T-helper 17 cell (primary cell): ENCODE results near the gene PTPRD. TPM values are rescaled to one million over a fixed set of nuclear protein-coding genes. Genes with fewer than 3 reads are reported as not detected.

ENCODE experiments used
- ATAC-seq: fragments of 150-1000 bp; cut with Tn5 transposase; 2 replicates; pipeline ENCODE4 v1.10.0; 2021; ENCODE audit warnings: mild to moderate bottlenecking, moderate library complexity
- DNase-seq, 3 donors: peaks; one replicate each; pipeline versions ENCODE4 v3.0.0 to v3.0.0-alpha.2; 2020 to 2021
- H3K9me3 ChIP-seq: one replicate; pipeline ENCODE4 v1.7.0; 2013; ENCODE audit warnings: low read length, mild to moderate bottlenecking; ENCODE audit not compliant: control insufficient read depth, poor library complexity, severe bottlenecking
- H3K27ac Mint-ChIP-seq: one replicate; pipeline ENCODE4 v1.8.0; 2022; ENCODE audit warnings: mild to moderate bottlenecking, moderate library complexity, mixed read lengths
- H3K27me3 Mint-ChIP-seq: one replicate; pipeline ENCODE4 v1.8.0; 2022; ENCODE audit warnings: mixed read lengths
- H3K36me3 Mint-ChIP-seq: one replicate; pipeline ENCODE4 v1.8.0; 2022; ENCODE audit warnings: low read depth, mixed read lengths
- H3K4me1 Mint-ChIP-seq: one replicate; pipeline ENCODE4 v1.8.0; 2022; ENCODE audit warnings: mild to moderate bottlenecking, mixed read lengths
- H3K4me3 Mint-ChIP-seq: one replicate; pipeline ENCODE4 v1.8.0; 2022; ENCODE audit warnings: mild to moderate bottlenecking, moderate library complexity, mixed read lengths
- total RNA-seq, 4 donors: library from RNA in 2 of 4; stranded (reverse) in 2 of 4; gene quantifications; one replicate each; pipeline ENCODE4 v1.2.3 and lab custom pipeline; 2022 to 2026

PTPRD gene
- total RNA-seq, 2 donors from 2014 or later, result not detected

- H3K27ac Mint-ChIP-seq, result no peak overlapping the region
- ATAC-seq (no peak), DNase-seq (no peak)
- no peak overlapping the region for H3K4me3 Mint-ChIP-seq
- H3K36me3 Mint-ChIP-seq, result no peaks in the 10 kb centered on the region
- H3K4me1 Mint-ChIP-seq, result no peaks in the 10 kb centered on the region
- peaks cover 3% of the 10 kb centered on the region for H3K27me3 Mint-ChIP-seq
- no peaks in the 10 kb centered on the region for H3K9me3 ChIP-seq
Measured at GRCh38 chr9:9791611-9792010, 821.2 kb downstream of the PTPRD start.

GRCh38 chr9:9790216-9790872, 822.5 kb downstream of the PTPRD start:
- DNase-seq (no peak), ATAC-seq (no peak)
- no peaks in the 10 kb centered on the region for H3K27me3 Mint-ChIP-seq
- H3K4me1 Mint-ChIP-seq, result no peaks in the 10 kb centered on the region
- H3K9me3 ChIP-seq, result no peaks in the 10 kb centered on the region
- no peak overlapping the region for H3K4me3 Mint-ChIP-seq
- H3K36me3 Mint-ChIP-seq, result no peaks in the 10 kb centered on the region
- H3K27ac Mint-ChIP-seq, result no peak overlapping the region

DNA sequence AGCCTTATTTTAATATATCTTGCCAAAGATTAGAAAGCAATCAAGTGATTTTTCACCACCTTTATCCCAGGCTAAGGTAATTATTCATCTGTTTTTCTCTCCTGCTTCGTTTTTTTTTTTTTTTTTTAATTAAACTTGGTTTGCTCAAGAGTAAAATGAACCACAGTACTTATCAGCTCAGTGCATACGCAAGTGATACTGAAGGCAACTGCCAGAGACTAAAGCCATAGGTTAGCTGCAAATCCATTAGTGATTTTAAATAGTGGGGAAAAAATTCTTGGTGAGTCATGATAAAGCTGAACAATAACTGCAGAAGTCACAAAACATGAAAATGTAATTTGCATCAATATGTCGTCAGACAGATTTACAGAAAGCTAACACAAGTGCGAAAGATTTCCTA, 829.1 kb downstream of the PTPRD start:
- no peaks in the 10 kb centered on the region for H3K36me3 Mint-ChIP-seq
- no peak overlapping the region for H3K27ac Mint-ChIP-seq
- H3K27me3 Mint-ChIP-seq, result no peaks in the 10 kb centered on the region
- no peak overlapping the region for H3K4me3 Mint-ChIP-seq
- no peaks in the 10 kb centered on the region for H3K4me1 Mint-ChIP-seq
- H3K9me3 ChIP-seq, result no peaks in the 10 kb centered on the region
- no peak for DNase-seq
- no peak for ATAC-seq

DNA sequence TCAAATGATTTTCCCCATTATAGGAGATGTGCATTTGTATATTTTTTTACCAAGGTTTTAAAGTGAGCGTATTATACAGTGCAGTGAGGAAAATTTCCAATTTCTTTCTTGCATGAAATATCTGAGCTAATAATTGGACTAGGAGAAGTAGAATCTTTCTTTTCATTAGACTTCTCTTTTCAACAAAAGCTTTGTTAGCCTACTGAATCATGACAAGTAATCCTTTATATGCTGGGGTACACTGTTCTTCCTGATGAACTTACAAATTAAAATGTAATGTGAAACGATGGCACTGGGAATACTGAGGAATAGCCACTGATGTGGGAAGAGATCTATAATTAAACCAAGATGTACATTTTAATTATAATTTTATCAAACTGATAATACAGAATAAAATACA, 829.6 kb downstream of the PTPRD start:
- no peak for ATAC-seq
- no peaks in the 10 kb centered on the region for H3K36me3 Mint-ChIP-seq
- no peaks in the 10 kb centered on the region for H3K4me1 Mint-ChIP-seq
- no peaks in the 10 kb centered on the region for H3K27me3 Mint-ChIP-seq
- no peak overlapping the region for H3K27ac Mint-ChIP-seq
- H3K9me3 ChIP-seq, result no peaks in the 10 kb centered on the region
- H3K4me3 Mint-ChIP-seq, result no peak overlapping the region
- DNase-seq, result no peak

- no peaks in the 10 kb centered on the region for H3K36me3 Mint-ChIP-seq
- no peaks in the 10 kb centered on the region for H3K9me3 ChIP-seq
- ATAC-seq (no peak), DNase-seq (no peak)
- no peak overlapping the region for H3K27ac Mint-ChIP-seq
- no peaks in the 10 kb centered on the region for H3K4me1 Mint-ChIP-seq
- no peaks in the 10 kb centered on the region for H3K27me3 Mint-ChIP-seq
- H3K4me3 Mint-ChIP-seq, result no peak overlapping the region
Measured at GRCh38 chr9:9778293-9778692, 834.5 kb downstream of the PTPRD start.

DNA sequence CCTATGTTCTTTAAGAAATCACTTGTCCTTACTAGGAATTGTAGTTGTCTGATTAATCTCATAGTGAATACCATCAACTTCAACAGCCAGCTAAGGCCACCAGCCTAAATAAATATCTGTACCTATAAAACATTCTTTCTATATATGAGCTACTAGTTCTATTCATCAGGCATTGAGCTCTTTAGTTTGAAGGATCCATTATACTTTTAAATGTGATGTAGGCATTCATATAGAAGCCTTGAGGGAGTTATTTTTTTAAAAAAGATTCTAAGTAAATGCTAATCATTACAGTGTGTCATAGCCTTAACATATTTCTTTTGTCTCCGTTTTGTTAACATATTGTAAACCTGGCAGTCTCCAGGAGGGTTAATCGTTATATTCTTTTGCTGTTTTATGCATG, 838.3 kb downstream of the PTPRD start:
- Mint-ChIP-seq H3K4me1 (no peaks in the 10 kb centered on the region), H3K27ac (no peak overlapping the region), H3K27me3 (no peaks in the 10 kb centered on the region), H3K36me3 (no peaks in the 10 kb centered on the region), H3K4me3 (no peak overlapping the region)
- H3K9me3 ChIP-seq, result no peaks in the 10 kb centered on the region
- ATAC-seq (no peak), DNase-seq (no peak)

DNA sequence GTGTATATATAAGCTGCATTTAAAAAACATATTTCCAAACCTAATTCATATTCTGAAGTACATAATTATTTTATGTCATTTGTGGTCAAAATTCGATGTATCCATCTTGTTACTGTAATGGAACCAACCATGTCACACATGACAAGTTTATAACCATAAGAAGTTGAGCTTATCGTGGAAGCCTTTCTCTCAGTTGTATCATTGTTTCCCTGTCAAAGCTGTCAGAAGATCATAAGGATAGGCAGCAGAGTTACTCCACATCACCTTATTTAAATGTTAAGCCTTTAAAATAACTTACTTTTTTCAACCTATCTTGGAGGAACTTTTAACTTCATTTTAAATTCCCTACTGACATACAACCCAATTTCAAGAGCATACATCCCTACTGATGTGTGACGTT, 841.5 kb downstream of the PTPRD start:
- H3K4me1 Mint-ChIP-seq, result no peaks in the 10 kb centered on the region
- no peak overlapping the region for H3K27ac Mint-ChIP-seq
- ATAC-seq (no peak), DNase-seq (no peak)
- no peak overlapping the region for H3K4me3 Mint-ChIP-seq
- H3K36me3 Mint-ChIP-seq, result no peaks in the 10 kb centered on the region
- H3K9me3 ChIP-seq, result no peaks in the 10 kb centered on the region
- H3K27me3 Mint-ChIP-seq, result no peaks in the 10 kb centered on the region

GRCh38 chr9:9764821-9765220, 848.0 kb downstream of the PTPRD start:
- ATAC-seq, result no peak
- no peaks in the 10 kb centered on the region for H3K36me3 Mint-ChIP-seq
- no peak overlapping the region for H3K4me3 Mint-ChIP-seq
- H3K4me1 Mint-ChIP-seq, result no peaks in the 10 kb centered on the region
- H3K27ac Mint-ChIP-seq, result no peak overlapping the region
- no peak for DNase-seq
- H3K27me3 Mint-ChIP-seq, result no peaks in the 10 kb centered on the region
- no peaks in the 10 kb centered on the region for H3K9me3 ChIP-seq

- no peaks in the 10 kb centered on the region for H3K27me3 Mint-ChIP-seq
- no peak for ATAC-seq
- no peaks in the 10 kb centered on the region for H3K9me3 ChIP-seq
- no peaks in the 10 kb centered on the region for H3K4me1 Mint-ChIP-seq
- DNase-seq, result no peak
- no peak overlapping the region for H3K27ac Mint-ChIP-seq
- no peak overlapping the region for H3K4me3 Mint-ChIP-seq
- no peaks in the 10 kb centered on the region for H3K36me3 Mint-ChIP-seq
Measured at GRCh38 chr9:9754186-9754585, 858.6 kb downstream of the PTPRD start.

- Mint-ChIP-seq H3K27me3 (no peaks in the 10 kb centered on the region), H3K27ac (no peak overlapping the region), H3K36me3 (no peaks in the 10 kb centered on the region), H3K4me3 (no peak overlapping the region), H3K4me1 (no peaks in the 10 kb centered on the region)
- DNase-seq, result no peak
- H3K9me3 ChIP-seq, result no peaks in the 10 kb centered on the region
- no peak for ATAC-seq
Measured at GRCh38 chr9:9753266-9753665, 859.5 kb downstream of the PTPRD start.

- Mint-ChIP-seq H3K27ac (no peak overlapping the region), H3K27me3 (no peaks in the 10 kb centered on the region), H3K4me1 (no peaks in the 10 kb centered on the region), H3K36me3 (no peaks in the 10 kb centered on the region), H3K4me3 (no peak overlapping the region)
- no peak for ATAC-seq
- DNase-seq, result no peak
- H3K9me3 ChIP-seq, result no peaks in the 10 kb centered on the region
Measured at GRCh38 chr9:9752722-9753121, 860.1 kb downstream of the PTPRD start.

- H3K9me3 ChIP-seq, result no peaks in the 10 kb centered on the region
- no peak overlapping the region for H3K27ac Mint-ChIP-seq
- H3K36me3 Mint-ChIP-seq, result no peaks in the 10 kb centered on the region
- H3K27me3 Mint-ChIP-seq, result no peaks in the 10 kb centered on the region
- no peak overlapping the region for H3K4me3 Mint-ChIP-seq
- H3K4me1 Mint-ChIP-seq, result no peaks in the 10 kb centered on the region
- no peak for ATAC-seq
- no peak for DNase-seq
Measured at GRCh38 chr9:9751996-9752395, 860.8 kb downstream of the PTPRD start.

DNA sequence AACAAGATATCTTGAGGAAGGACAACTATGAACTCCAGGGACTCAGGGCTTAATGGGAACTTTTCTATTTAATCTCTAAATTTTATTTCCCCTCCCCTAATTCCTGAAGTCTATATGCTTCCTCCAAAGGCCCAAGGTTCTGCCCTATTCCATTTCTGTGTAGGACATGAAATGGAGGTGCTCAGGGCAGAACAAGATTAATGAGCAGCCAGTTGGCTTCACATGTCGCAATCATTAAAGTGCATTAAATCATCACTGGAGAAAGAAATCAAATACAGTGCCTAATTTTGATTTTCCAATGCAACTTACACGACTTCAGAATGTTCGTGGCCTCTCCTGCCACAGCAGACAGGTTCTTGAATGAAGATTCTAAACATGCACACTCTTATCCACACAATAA, 862.1 kb downstream of the PTPRD start:
- no peaks in the 10 kb centered on the region for H3K9me3 ChIP-seq
- ATAC-seq (no peak), DNase-seq (no peak)
- H3K4me1 Mint-ChIP-seq, result no peaks in the 10 kb centered on the region
- H3K27me3 Mint-ChIP-seq, result no peaks in the 10 kb centered on the region
- no peaks in the 10 kb centered on the region for H3K36me3 Mint-ChIP-seq
- H3K27ac Mint-ChIP-seq, result no peak overlapping the region
- no peak overlapping the region for H3K4me3 Mint-ChIP-seq

GRCh38 chr9:9749591-9749990, 863.2 kb downstream of the PTPRD start:
- ATAC-seq (no peak), DNase-seq (no peak)
- H3K4me3 Mint-ChIP-seq, result no peak overlapping the region
- no peaks in the 10 kb centered on the region for H3K27me3 Mint-ChIP-seq
- H3K9me3 ChIP-seq, result no peaks in the 10 kb centered on the region
- no peaks in the 10 kb centered on the region for H3K4me1 Mint-ChIP-seq
- no peak overlapping the region for H3K27ac Mint-ChIP-seq
- no peaks in the 10 kb centered on the region for H3K36me3 Mint-ChIP-seq
